Measurements from ENCODE around the gene LILRB3. TPM values are rescaled to one million over a fixed set of nuclear protein-coding genes. Genes with fewer than 3 reads are reported as not detected.

The LILRB3 gene
- polyA plus RNA-seq, 1 experiment: not detected

- Histone ChIP-seq H3K27ac (ENCODE audit: low read depth, low read length) (no peak overlapping the region), H3K27me3 (ENCODE audit: control insufficient read depth, insufficient read depth, low read length) (no peaks in the 10 kb centered on the region), H3K4me3 (ENCODE audit: low read depth, low read length) (no peak overlapping the region), H3K9me3 (ENCODE audit: control insufficient read depth, insufficient read depth, low read length) (no peaks in the 10 kb centered on the region; the same call in 1 of the 2 replicates)
- CTCF ChIA-PET: interaction anchor here (1.2 kb wide), 1 partner anchor 36 kb away, joined by 4 read pairs; no protein-coding TSS in a partner anchor
- POLR2A ChIA-PET: interaction anchor here (1.2 to 4.9 kb wide), 3 partner anchors 14 to 68 kb away, joined by 3 to 24 read pairs (median 4); partner anchors contain the start of genes MBOAT7 and TSEN34
- TF ChIP-seq CTCF (IDR thresholded peaks at IDR 0.05; ENCODE audit: low read depth, low read length): no peak
- DNase-seq (ENCODE audit: low read depth, low spot score): no peak
These were observed 17.9 kb downstream of the LILRB3 start for GRCh38 chr19:54204767-54205468.

- TF ChIP-seq CTCF (IDR thresholded peaks at IDR 0.05; ENCODE audit: low read depth, low read length): no peak
- Histone ChIP-seq H3K9me3 (ENCODE audit: control insufficient read depth, insufficient read depth, low read length) (no peaks in the 10 kb centered on the region), H3K27ac (ENCODE audit: low read depth, low read length) (no peak overlapping the region), H3K27me3 (ENCODE audit: control insufficient read depth, insufficient read depth, low read length) (no peaks in the 10 kb centered on the region), H3K4me3 (ENCODE audit: low read depth, low read length) (peak overlapping the region; percentile 94)
- POLR2A ChIA-PET: interaction anchor here (4.1 kb wide), 1 partner anchor 12 kb away, joined by 50 read pairs; the partner anchor contains the start of gene TSEN34
- DNase-seq (ENCODE audit: low read depth, low spot score): no peak
- CTCF ChIA-PET: interaction anchor here (1.5 kb wide), 1 partner anchor 14 kb away, joined by 3 read pairs; the partner anchor contains the start of gene MBOAT7
These were observed 19.6 kb downstream of the LILRB3 start for GRCh38 chr19:54203151-54203611.

- Histone ChIP-seq H3K9me3 (ENCODE audit: control insufficient read depth, insufficient read depth, low read length) (no peaks in the 10 kb centered on the region), H3K4me3 (ENCODE audit: low read depth, low read length) (peak overlapping the region; percentile 94), H3K27me3 (ENCODE audit: control insufficient read depth, insufficient read depth, low read length) (no peaks in the 10 kb centered on the region), H3K27ac (ENCODE audit: low read depth, low read length) (no peak overlapping the region)
- DNase-seq (ENCODE audit: low read depth, low spot score): no peak
- CTCF ChIA-PET: interaction anchor here (1.5 kb wide), 1 partner anchor 13 kb away, joined by 3 read pairs; the partner anchor contains the start of gene MBOAT7
- POLR2A ChIA-PET: interaction anchor here (2.4 to 4.1 kb wide), 2 partner anchors 10 to 13 kb away, joined by 35 to 50 read pairs; partner anchors contain the start of genes MBOAT7 and TSEN34
- TF ChIP-seq CTCF (IDR thresholded peaks at IDR 0.05; ENCODE audit: low read depth, low read length): no peak
These were observed 20.8 kb downstream of the LILRB3 start for GRCh38 chr19:54201980-54202379.

GRCh38 chr19:54201172-54201701 is 21.6 kb downstream of the LILRB3 start:
- H3K27me3 ChIP-seq (ENCODE audit: control insufficient read depth, insufficient read depth, low read length): no peaks in the 10 kb centered on the region
- H3K4me3 ChIP-seq (ENCODE audit: low read depth, low read length): peak overlapping the region; percentile 94
- peak overlapping the region; percentile 97 for H3K27ac ChIP-seq (ENCODE audit: low read depth, low read length)
- no peak for DNase-seq (ENCODE audit: low read depth, low spot score)
- POLR2A ChIA-PET: interaction anchor here (0.6 to 4.1 kb wide), 11 partner anchors 9 to 867 kb away, joined by 3 to 50 read pairs (median 8); partner anchors contain the start of genes CNOT3, LENG1, MBOAT7 and TSEN34
- TF ChIP-seq CTCF (IDR thresholded peaks at IDR 0.05; ENCODE audit: low read depth, low read length): no peak
- CTCF ChIA-PET: interaction anchor here (1.1 kb wide), 1 partner anchor 10 kb away, joined by 4 read pairs; no protein-coding TSS in a partner anchor
- no peaks in the 10 kb centered on the region for H3K9me3 ChIP-seq (ENCODE audit: control insufficient read depth, insufficient read depth, low read length)

Data from AG04450 (cell line).